Measurements from ENCODE around the gene INO80B. TPM values are rescaled to one million over a fixed set of nuclear protein-coding genes. Genes with fewer than 3 reads are reported as not detected.

INO80B gene
- polyA plus RNA-seq, 1 of the 3 experiments (the other 2 are of a cell fraction) = 41.7 TPM

DNA sequence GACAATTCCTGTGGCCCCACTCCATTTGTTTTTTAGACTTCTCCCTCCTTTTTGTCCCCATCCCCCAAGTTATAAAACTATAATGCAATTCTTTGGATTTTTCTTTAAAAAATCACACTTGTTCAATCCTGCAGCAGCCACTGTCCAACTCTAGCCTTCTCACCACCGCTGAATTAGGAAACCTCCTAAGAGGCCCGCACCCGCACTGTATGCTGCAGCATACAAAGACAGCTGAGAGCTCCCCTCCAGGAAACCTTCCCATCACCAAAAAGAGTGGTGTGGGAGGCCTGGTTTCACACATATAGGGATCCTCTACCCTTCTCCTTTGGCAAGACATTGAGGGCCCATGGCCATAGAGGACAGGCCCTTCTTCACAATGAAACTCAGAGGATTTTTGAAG, 49.7 kb downstream of the INO80B start:
- no peaks in the 10 kb centered on the region for H3K9me2 ChIP-seq
- no peaks in the 10 kb centered on the region for H4K20me1 ChIP-seq (ENCODE audit: insufficient read depth)
- H3K9ac ChIP-seq = no peak overlapping the region
- peaks cover 23% of the 10 kb centered on the region for H3F3A ChIP-seq (replicated peaks; ENCODE audit: insufficient read depth)
- no peak overlapping the region for H3K4me3 ChIP-seq (ENCODE audit: low read depth in 2 of 2, low read length in 1 of 2)
- no peaks in the 10 kb centered on the region for H3K27me3 ChIP-seq (ENCODE audit: insufficient read depth)
- ChIA-PET CTCF (interaction anchor here (1.1 to 7.5 kb wide), 4 partner anchors 8 to 28 kb away, joined by 3 to 56 read pairs (median 7); partner anchors contain the start of genes CCDC142 and TTC31), POLR2A (interaction anchor here (0.5 to 1.0 kb wide), 2 partner anchors 10 to 82 kb away, joined by 3 to 6 read pairs; partner anchors contain the start of gene TLX2)
- no peak overlapping the region for H3K4me2 ChIP-seq
- no peak overlapping the region for H2AFZ ChIP-seq (ENCODE audit: low read depth)
- no peak overlapping the region for H3K27ac ChIP-seq (ENCODE audit: low read depth in 2 of 2, low read length in 1 of 2)
- peaks cover 19 to 45% of the 10 kb centered on the region in 2 experiments; a peak in 3 of 4 replicates for H3K4me1 ChIP-seq (ENCODE audit: control insufficient read depth in 1 of 2, insufficient read depth in 2 of 2, low read depth in 1 of 2, low read length in 1 of 2)
- WGBS (ENCODE audit: low lambda C conversion rate) = 97% methylated on average over 3 of the region's 3 CpGs
- DNase-seq = no peak
- H3K79me2 ChIP-seq (ENCODE audit: insufficient read depth) = peaks cover 17% of the 10 kb centered on the region; the same call in 1 of the 2 replicates
- H3K9me3 ChIP-seq = no peaks in the 10 kb centered on the region
- peaks cover 15 to 20% of the 10 kb centered on the region in 2 experiments for H3K36me3 ChIP-seq (replicated peaks in 1 of 2; ENCODE audit: control insufficient read depth in 1 of 2, insufficient read depth in 2 of 2, low read length in 1 of 2)
- TF ChIP-seq YY1 (IDR thresholded peaks at IDR 0.05; ENCODE audit: low read depth) = no peak
- TF ChIP-seq GATA2 (CRISPR knock-in tag; IDR thresholded peaks at IDR 0.05) = no peak
- no peak for TF ChIP-seq POLR2AphosphoS5 (IDR thresholded peaks at IDR 0.05; ENCODE audit: low read depth, low read length)
- no peak for TF ChIP-seq MXI1 (IDR thresholded peaks at IDR 0.05; ENCODE audit: low read depth, low read length)
- TF ChIP-seq NFIC (IDR thresholded peaks at IDR 0.05; ENCODE audit: borderline replicate concordance) = no peak
- TF ChIP-seq JUND (IDR thresholded peaks at IDR 0.05) = no peak
- TF ChIP-seq RFX5 (IDR thresholded peaks at IDR 0.05; ENCODE audit: low read length) = no peak

DNA sequence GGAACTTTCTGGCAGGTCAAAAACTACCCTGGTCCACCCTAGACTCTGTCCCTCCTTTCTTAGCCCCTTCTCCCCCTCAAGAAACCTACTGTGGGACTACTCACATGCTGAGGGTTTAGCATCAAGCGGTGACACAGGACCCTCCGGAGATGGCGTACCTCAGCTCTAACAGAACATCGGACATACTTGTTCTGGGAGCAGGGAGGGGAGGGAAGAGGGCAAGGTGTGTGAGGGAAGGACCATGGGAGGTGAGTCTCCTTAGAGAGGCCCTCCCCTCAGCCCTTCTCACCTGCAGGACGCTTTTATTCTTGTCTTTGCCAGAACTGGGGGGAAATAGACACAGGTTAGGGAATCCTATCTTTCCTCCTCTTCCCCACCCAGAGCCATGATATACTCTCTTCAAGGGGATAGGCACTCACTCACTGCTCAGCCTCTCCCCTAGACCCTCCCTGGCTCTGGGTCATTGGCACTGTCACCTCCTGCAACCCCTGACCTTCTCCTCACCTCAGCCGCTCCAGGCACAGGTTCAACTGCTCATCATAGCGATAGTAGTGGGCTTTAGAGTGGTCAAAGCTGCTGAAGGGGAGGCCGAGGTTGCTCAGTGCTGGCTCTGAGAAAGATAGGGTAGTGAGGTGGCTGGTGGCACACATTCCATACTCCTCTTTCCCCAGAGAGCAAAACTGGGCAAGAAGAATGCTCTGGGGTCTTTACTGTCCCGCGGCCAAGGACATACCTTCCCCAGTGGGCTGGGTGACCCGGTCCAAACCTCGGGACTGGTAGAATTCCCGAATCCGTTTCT, 50.8 kb downstream of the INO80B start:
- H3K9me2 ChIP-seq = no peaks in the 10 kb centered on the region
- CTCF ChIA-PET = interaction anchor here (1.3 to 7.5 kb wide), 4 partner anchors 12 to 31 kb away, joined by 3 to 80 read pairs (median 32); partner anchors contain the start of genes AUP1, CCDC142, HTRA2 and TTC31
- H2AFZ ChIP-seq (ENCODE audit: low read depth) = no peak overlapping the region
- 88% methylated on average over 14 of the region's 14 CpGs for WGBS (ENCODE audit: low lambda C conversion rate)
- no peak overlapping the region for H3K27ac ChIP-seq (ENCODE audit: low read depth in 2 of 2, low read length in 1 of 2)
- peaks cover 15 to 20% of the 10 kb centered on the region in 2 experiments for H3K36me3 ChIP-seq (replicated peaks in 1 of 2; ENCODE audit: control insufficient read depth in 1 of 2, insufficient read depth in 2 of 2, low read length in 1 of 2)
- H4K20me1 ChIP-seq (ENCODE audit: insufficient read depth) = no peaks in the 10 kb centered on the region
- peak overlapping the region; percentile 21 to 84; a peak in 3 of 4 replicates for H3K4me3 ChIP-seq (ENCODE audit: low read depth in 2 of 2, low read length in 1 of 2)
- H3K9me3 ChIP-seq = no peaks in the 10 kb centered on the region
- no peak for DNase-seq
- H3K79me2 ChIP-seq (ENCODE audit: insufficient read depth) = peaks cover 17% of the 10 kb centered on the region; the same call in 1 of the 2 replicates
- TF ChIP-seq NRF1 (IDR thresholded peaks at IDR 0.05; ENCODE audit: low read depth, low read length) = no peak
- TF ChIP-seq, protein P1, sequence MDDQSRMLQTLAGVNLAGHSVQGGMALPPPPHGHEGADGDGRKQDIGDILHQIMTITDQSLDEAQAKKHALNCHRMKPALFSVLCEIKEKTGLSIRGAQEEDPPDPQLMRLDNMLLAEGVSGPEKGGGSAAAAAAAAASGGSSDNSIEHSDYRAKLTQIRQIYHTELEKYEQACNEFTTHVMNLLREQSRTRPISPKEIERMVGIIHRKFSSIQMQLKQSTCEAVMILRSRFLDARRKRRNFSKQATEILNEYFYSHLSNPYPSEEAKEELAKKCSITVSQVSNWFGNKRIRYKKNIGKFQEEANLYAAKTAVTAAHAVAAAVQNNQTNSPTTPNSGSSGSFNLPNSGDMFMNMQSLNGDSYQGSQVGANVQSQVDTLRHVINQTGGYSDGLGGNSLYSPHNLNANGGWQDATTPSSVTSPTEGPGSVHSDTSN (IDR thresholded peaks at IDR 0.05) = no peak
- TF ChIP-seq SIN3A (IDR thresholded peaks at IDR 0.05; ENCODE audit: borderline replicate concordance, low read depth, low read length) = no peak
- TF ChIP-seq MXI1 (IDR thresholded peaks at IDR 0.05; ENCODE audit: low read depth, low read length) = no peak
- no peak for TF ChIP-seq GABPA (IDR thresholded peaks at IDR 0.05; ENCODE audit: low read depth)
- TF ChIP-seq RXRA (IDR thresholded peaks at IDR 0.05; ENCODE audit: borderline replicate concordance, low read depth) = no peak
- TF ChIP-seq, protein P2, sequence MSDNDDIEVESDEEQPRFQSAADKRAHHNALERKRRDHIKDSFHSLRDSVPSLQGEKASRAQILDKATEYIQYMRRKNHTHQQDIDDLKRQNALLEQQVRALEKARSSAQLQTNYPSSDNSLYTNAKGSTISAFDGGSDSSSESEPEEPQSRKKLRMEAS (IDR thresholded peaks at IDR 0.05; ENCODE audit: low read depth) = no peak
- TF ChIP-seq, protein P3, sequence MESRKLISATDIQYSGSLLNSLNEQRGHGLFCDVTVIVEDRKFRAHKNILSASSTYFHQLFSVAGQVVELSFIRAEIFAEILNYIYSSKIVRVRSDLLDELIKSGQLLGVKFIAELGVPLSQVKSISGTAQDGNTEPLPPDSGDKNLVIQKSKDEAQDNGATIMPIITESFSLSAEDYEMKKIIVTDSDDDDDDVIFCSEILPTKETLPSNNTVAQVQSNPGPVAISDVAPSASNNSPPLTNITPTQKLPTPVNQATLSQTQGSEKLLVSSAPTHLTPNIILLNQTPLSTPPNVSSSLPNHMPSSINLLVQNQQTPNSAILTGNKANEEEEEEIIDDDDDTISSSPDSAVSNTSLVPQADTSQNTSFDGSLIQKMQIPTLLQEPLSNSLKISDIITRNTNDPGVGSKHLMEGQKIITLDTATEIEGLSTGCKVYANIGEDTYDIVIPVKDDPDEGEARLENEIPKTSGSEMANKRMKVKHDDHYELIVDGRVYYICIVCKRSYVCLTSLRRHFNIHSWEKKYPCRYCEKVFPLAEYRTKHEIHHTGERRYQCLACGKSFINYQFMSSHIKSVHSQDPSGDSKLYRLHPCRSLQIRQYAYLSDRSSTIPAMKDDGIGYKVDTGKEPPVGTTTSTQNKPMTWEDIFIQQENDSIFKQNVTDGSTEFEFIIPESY (IDR thresholded peaks at IDR 0.05; ENCODE audit: borderline replicate concordance, low read depth) = no peak
- no peak for TF ChIP-seq YY1 (IDR thresholded peaks at IDR 0.05; ENCODE audit: low read depth)
- TF ChIP-seq FOXJ3 (CRISPR knock-in tag; IDR thresholded peaks at IDR 0.05) = no peak
- TF ChIP-seq, protein P4, sequence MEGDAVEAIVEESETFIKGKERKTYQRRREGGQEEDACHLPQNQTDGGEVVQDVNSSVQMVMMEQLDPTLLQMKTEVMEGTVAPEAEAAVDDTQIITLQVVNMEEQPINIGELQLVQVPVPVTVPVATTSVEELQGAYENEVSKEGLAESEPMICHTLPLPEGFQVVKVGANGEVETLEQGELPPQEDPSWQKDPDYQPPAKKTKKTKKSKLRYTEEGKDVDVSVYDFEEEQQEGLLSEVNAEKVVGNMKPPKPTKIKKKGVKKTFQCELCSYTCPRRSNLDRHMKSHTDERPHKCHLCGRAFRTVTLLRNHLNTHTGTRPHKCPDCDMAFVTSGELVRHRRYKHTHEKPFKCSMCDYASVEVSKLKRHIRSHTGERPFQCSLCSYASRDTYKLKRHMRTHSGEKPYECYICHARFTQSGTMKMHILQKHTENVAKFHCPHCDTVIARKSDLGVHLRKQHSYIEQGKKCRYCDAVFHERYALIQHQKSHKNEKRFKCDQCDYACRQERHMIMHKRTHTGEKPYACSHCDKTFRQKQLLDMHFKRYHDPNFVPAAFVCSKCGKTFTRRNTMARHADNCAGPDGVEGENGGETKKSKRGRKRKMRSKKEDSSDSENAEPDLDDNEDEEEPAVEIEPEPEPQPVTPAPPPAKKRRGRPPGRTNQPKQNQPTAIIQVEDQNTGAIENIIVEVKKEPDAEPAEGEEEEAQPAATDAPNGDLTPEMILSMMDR (IDR thresholded peaks at IDR 0.05) = no peak
- no peak for TF ChIP-seq TAF1 (IDR thresholded peaks at IDR 0.05; ENCODE audit: borderline replicate concordance, low read depth, low read length)
- no peak for TF ChIP-seq MEF2A (IDR thresholded peaks at IDR 0.05; ENCODE audit: borderline replicate concordance, low read depth)
- no peak for TF ChIP-seq SMC3 (IDR thresholded peaks at IDR 0.05; ENCODE audit: low read depth, low read length)
- no peak for TF ChIP-seq RFX5 (IDR thresholded peaks at IDR 0.05; ENCODE audit: low read length)
- H3K9ac ChIP-seq = peak overlapping the region; percentile 43
- peaks cover 19 to 37% of the 10 kb centered on the region in 2 experiments; a peak in 3 of 4 replicates for H3K4me1 ChIP-seq (ENCODE audit: control insufficient read depth in 1 of 2, insufficient read depth in 2 of 2, low read depth in 1 of 2, low read length in 1 of 2)
- no peaks in the 10 kb centered on the region for H3K27me3 ChIP-seq (ENCODE audit: insufficient read depth)
- H3K4me2 ChIP-seq = peak overlapping the region; percentile 96
- POLR2A ChIA-PET = interaction anchor here (0.7 to 0.9 kb wide), 2 partner anchors 16 to 17 kb away, joined by 3 read pairs; no protein-coding TSS in a partner anchor
- H3F3A ChIP-seq (replicated peaks; ENCODE audit: insufficient read depth) = peaks cover 28% of the 10 kb centered on the region
